HepG2 (cell line): ENCODE measurements around the gene SLC20A1. TPM values are rescaled to one million over a fixed set of nuclear protein-coding genes. Genes with fewer than 3 reads are reported as not detected.

Experiments
- DNMT3B ChIP-seq: conservative IDR thresholded peaks from 2 replicates; pipeline ENCODE4 v1.6.1; 2016; ENCODE audit warnings: missing biosample characterization, control low read depth
- HIVEP1 ChIP-seq: sonication (generic); formaldehyde crosslinking; IDR thresholded peaks from 2 replicates; pipeline ENCODE4 v1.4.0; 2020; ENCODE audit warnings: mild to moderate bottlenecking, missing genetic modification reagents
- HOXA3 ChIP-seq: sonication (generic); formaldehyde crosslinking; IDR thresholded peaks from 2 replicates; pipeline ENCODE4 v1.5.0; 2020; ENCODE audit warnings: missing genetic modification reagents
- KLF9 ChIP-seq: IDR thresholded peaks from 2 replicates; pipeline ENCODE4 v1.6.1; 2016; ENCODE audit warnings: low read depth
- SAP130 ChIP-seq: IDR thresholded peaks from 2 replicates; pipeline ENCODE4 v1.6.1; 2016; ENCODE audit warnings: low read depth
- ZBTB38 ChIP-seq: sonication (generic); formaldehyde crosslinking; IDR thresholded peaks from 2 replicates; pipeline ENCODE4 v1.5.1; 2020; ENCODE audit warnings: mild to moderate bottlenecking, missing genetic modification reagents
- ZNF766 ChIP-seq: sonication (generic); formaldehyde crosslinking; IDR thresholded peaks from 2 replicates; pipeline ENCODE4 v1.5.0; 2020; ENCODE audit warnings: missing genetic modification reagents, borderline replicate concordance
- polyA plus RNA-seq, 8 experiments: library from polyadenylated mRNA; depleted of rRNA in 3 of 8; stranded (reverse) in 7 of 8; unstranded in 1 of 8; fragments of >200 nt; fragmentation: Illumina TruSeq in 4 of 8; extraction: Trizol in 4 of 8; gene quantifications; 2 replicates each; pipeline versions ENCODE4 v1.2.1 to v1.2.3, GENCODE V29; 2011 to 2016; ENCODE audit warnings: low read depth in 4 of 8, missing spikeins in 1 of 8, mixed read lengths in 1 of 8; ENCODE audit not compliant: insufficient read depth in 1 of 8
- total RNA-seq, 5 experiments: library from RNA; depleted of rRNA; stranded (reverse); fragments of >200 nt; fragmentation: Illumina TruSeq; extraction: Trizol; gene quantifications; 2 replicates each; pipeline ENCODE4 v1.2.3, GENCODE V29; 2016; ENCODE audit warnings: low read depth in 1 of 5
- TF ChIP-seq, protein P1 (sequence below): sonication (generic); formaldehyde crosslinking; IDR thresholded peaks from 2 replicates; pipeline ENCODE4 v1.4.0; 2020; ENCODE audit warnings: mild to moderate bottlenecking, low read depth, missing genetic modification reagents
- TF ChIP-seq, protein P2 (sequence below): sonication (generic); formaldehyde crosslinking; conservative IDR thresholded peaks from 2 replicates; pipeline ENCODE4 v1.4.0; 2020; ENCODE audit warnings: mild to moderate bottlenecking, missing genetic modification reagents, moderate library complexity
- TF ChIP-seq, protein P3 (sequence below): sonication (generic); formaldehyde crosslinking; IDR thresholded peaks from 2 replicates; pipeline ENCODE4 v1.4.0; 2020; ENCODE audit warnings: missing genetic modification reagents
- TF ChIP-seq, protein P4 (sequence below): sonication (generic); formaldehyde crosslinking; IDR thresholded peaks from 2 replicates; pipeline ENCODE4 v1.5.0; 2020; ENCODE audit warnings: mild to moderate bottlenecking, missing genetic modification reagents
- TF ChIP-seq, protein P5 (sequence below): sonication (generic); formaldehyde crosslinking; IDR thresholded peaks from 2 replicates; pipeline ENCODE4 v1.4.0; 2020; ENCODE audit warnings: missing genetic modification reagents

SLC20A1 gene
- total and polyA plus RNA-seq, 2 of the 13 experiments (the other 11 are each of a cell fraction or from before 2014, with no cell fraction given): 54.0 to 85.9 TPM

DNA sequence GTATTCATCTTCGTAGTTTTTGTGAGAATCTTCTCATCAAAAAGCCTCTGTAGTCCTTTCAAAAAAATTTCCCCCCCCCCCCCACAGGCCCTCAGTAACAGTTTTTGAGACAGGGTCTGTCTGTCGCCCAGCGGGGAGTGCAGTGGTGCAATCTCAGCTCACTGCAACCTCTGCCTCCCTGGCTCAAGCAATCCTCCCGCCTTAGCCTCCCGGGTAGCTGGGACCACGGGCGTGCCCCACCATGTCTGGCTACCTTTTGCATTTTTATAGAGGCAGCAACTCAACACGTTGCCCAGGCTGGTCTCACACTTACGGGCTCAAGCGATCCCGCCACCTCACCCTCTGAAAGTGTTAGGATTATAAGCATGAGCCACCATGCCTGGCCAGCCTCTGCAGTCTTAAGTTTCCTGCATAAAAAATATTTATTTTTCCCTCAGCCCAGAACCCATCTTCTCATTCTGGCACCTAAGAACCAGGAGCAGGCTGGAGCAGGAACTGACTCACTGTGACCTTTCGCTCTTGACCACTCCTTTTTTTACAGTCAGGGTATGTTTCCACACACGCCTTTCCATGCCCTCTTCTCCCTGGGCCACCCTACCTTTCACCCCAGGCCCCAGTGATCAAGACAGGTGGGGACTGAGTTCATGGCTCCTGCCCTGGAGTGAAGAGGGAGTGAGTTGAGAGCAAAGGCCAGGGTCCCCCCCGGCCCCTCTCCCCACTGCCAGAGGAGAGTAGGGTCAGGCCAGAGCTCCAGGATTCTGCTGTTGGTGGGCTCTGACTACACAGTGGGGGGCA, 42.5 kb downstream of the SLC20A1 start (continued):
- TF ChIP-seq, protein P1, sequence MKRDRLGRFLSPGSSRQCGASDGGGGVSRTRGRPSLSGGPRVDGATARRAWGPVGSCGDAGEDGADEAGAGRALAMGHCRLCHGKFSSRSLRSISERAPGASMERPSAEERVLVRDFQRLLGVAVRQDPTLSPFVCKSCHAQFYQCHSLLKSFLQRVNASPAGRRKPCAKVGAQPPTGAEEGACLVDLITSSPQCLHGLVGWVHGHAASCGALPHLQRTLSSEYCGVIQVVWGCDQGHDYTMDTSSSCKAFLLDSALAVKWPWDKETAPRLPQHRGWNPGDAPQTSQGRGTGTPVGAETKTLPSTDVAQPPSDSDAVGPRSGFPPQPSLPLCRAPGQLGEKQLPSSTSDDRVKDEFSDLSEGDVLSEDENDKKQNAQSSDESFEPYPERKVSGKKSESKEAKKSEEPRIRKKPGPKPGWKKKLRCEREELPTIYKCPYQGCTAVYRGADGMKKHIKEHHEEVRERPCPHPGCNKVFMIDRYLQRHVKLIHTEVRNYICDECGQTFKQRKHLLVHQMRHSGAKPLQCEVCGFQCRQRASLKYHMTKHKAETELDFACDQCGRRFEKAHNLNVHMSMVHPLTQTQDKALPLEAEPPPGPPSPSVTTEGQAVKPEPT (CRISPR knock-in tag): no peak
- TF ChIP-seq, protein P2, sequence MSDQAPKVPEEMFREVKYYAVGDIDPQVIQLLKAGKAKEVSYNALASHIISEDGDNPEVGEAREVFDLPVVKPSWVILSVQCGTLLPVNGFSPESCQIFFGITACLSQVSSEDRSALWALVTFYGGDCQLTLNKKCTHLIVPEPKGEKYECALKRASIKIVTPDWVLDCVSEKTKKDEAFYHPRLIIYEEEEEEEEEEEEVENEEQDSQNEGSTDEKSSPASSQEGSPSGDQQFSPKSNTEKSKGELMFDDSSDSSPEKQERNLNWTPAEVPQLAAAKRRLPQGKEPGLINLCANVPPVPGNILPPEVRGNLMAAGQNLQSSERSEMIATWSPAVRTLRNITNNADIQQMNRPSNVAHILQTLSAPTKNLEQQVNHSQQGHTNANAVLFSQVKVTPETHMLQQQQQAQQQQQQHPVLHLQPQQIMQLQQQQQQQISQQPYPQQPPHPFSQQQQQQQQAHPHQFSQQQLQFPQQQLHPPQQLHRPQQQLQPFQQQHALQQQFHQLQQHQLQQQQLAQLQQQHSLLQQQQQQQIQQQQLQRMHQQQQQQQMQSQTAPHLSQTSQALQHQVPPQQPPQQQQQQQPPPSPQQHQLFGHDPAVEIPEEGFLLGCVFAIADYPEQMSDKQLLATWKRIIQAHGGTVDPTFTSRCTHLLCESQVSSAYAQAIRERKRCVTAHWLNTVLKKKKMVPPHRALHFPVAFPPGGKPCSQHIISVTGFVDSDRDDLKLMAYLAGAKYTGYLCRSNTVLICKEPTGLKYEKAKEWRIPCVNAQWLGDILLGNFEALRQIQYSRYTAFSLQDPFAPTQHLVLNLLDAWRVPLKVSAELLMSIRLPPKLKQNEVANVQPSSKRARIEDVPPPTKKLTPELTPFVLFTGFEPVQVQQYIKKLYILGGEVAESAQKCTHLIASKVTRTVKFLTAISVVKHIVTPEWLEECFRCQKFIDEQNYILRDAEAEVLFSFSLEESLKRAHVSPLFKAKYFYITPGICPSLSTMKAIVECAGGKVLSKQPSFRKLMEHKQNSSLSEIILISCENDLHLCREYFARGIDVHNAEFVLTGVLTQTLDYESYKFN (CRISPR knock-in tag): 0 out of 2 replicates have a peak, but pooled peaks have one; percentile 19
- TF ChIP-seq, protein P3, sequence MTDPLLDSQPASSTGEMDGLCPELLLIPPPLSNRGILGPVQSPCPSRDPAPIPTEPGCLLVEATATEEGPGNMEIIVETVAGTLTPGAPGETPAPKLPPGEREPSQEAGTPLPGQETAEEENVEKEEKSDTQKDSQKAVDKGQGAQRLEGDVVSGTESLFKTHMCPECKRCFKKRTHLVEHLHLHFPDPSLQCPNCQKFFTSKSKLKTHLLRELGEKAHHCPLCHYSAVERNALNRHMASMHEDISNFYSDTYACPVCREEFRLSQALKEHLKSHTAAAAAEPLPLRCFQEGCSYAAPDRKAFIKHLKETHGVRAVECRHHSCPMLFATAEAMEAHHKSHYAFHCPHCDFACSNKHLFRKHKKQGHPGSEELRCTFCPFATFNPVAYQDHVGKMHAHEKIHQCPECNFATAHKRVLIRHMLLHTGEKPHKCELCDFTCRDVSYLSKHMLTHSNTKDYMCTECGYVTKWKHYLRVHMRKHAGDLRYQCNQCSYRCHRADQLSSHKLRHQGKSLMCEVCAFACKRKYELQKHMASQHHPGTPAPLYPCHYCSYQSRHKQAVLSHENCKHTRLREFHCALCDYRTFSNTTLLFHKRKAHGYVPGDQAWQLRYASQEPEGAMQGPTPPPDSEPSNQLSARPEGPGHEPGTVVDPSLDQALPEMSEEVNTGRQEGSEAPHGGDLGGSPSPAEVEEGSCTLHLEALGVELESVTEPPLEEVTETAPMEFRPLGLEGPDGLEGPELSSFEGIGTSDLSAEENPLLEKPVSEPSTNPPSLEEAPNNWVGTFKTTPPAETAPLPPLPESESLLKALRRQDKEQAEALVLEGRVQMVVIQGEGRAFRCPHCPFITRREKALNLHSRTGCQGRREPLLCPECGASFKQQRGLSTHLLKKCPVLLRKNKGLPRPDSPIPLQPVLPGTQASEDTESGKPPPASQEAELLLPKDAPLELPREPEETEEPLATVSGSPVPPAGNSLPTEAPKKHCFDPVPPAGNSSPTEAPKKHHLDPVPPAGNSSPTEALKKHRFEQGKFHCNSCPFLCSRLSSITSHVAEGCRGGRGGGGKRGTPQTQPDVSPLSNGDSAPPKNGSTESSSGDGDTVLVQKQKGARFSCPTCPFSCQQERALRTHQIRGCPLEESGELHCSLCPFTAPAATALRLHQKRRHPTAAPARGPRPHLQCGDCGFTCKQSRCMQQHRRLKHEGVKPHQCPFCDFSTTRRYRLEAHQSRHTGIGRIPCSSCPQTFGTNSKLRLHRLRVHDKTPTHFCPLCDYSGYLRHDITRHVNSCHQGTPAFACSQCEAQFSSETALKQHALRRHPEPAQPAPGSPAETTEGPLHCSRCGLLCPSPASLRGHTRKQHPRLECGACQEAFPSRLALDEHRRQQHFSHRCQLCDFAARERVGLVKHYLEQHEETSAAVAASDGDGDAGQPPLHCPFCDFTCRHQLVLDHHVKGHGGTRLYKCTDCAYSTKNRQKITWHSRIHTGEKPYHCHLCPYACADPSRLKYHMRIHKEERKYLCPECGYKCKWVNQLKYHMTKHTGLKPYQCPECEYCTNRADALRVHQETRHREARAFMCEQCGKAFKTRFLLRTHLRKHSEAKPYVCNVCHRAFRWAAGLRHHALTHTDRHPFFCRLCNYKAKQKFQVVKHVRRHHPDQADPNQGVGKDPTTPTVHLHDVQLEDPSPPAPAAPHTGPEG (CRISPR knock-in tag): no peak
- TF ChIP-seq HIVEP1 (CRISPR knock-in tag) (no peak), ZNF766 (CRISPR knock-in tag) (no peak), KLF9 (CRISPR knock-in tag) (no peak), HOXA3 (CRISPR knock-in tag) (no peak), SAP130 (CRISPR knock-in tag) (0 out of 2 replicates have a peak, but pooled peaks have one; percentile 20), ZBTB38 (no peak), DNMT3B (CRISPR knock-in tag) (no peak)
- TF ChIP-seq, protein P4, sequence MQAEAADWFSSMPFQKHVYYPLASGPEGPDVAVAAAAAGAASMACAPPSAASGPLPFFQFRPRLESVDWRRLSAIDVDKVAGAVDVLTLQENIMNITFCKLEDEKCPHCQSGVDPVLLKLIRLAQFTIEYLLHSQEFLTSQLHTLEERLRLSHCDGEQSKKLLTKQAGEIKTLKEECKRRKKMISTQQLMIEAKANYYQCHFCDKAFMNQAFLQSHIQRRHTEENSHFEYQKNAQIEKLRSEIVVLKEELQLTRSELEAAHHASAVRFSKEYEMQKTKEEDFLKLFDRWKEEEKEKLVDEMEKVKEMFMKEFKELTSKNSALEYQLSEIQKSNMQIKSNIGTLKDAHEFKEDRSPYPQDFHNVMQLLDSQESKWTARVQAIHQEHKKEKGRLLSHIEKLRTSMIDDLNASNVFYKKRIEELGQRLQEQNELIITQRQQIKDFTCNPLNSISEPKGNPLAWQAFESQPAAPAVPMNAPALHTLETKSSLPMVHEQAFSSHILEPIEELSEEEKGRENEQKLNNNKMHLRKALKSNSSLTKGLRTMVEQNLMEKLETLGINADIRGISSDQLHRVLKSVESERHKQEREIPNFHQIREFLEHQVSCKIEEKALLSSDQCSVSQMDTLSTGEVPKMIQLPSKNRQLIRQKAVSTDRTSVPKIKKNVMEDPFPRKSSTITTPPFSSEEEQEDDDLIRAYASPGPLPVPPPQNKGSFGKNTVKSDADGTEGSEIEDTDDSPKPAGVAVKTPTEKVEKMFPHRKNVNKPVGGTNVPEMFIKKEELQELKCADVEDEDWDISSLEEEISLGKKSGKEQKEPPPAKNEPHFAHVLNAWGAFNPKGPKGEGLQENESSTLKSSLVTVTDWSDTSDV (CRISPR knock-in tag): no peak
- TF ChIP-seq, protein P5, sequence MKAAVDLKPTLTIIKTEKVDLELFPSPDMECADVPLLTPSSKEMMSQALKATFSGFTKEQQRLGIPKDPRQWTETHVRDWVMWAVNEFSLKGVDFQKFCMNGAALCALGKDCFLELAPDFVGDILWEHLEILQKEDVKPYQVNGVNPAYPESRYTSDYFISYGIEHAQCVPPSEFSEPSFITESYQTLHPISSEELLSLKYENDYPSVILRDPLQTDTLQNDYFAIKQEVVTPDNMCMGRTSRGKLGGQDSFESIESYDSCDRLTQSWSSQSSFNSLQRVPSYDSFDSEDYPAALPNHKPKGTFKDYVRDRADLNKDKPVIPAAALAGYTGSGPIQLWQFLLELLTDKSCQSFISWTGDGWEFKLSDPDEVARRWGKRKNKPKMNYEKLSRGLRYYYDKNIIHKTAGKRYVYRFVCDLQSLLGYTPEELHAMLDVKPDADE (CRISPR knock-in tag): no peak
